Measurements from ENCODE around the gene OR4D2. TPM values are rescaled to one million over a fixed set of nuclear protein-coding genes. Genes with fewer than 3 reads are reported as not detected.

OR4D2 gene
- total RNA-seq, 5 donors from 2014 or later (not counting 1 experiment from before 2014, with no cell fraction given) = not detected

DNA sequence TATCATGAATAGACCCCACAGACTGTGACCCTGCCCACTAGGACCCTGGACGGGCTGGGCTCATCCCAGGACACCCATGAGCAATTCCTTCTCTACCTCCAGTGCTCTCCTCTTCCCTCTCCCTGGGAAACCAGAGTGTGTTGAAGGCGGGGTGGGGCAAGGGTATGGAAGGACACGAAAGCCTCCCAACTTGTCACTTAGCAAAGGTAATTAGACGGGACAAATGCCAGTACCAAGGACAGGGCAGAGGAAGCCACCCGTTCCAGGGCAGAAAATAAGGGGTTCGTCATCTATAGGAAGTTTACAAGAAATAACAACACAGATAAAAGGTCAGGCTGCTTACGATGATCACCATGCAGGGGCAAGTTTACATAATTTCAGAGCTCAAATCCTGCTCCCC, 20.9 kb downstream of the OR4D2 start:
- WGBS (ENCODE audit: insufficient coverage) = no CpG with 5 or more reads among the region's 7 CpGs
- H3K9me3 ChIP-seq = no peaks in the 10 kb centered on the region
- H3K4me1 ChIP-seq (ENCODE audit: control insufficient read depth in 1 of 2, extremely low read depth in 1 of 2, insufficient read depth in 2 of 2, low read length in 2 of 2) = no peaks in the 10 kb centered on the region
- DNase-seq (no peak), ATAC-seq (replicated peaks in 1 of 4) (no peak)
- H3K4me3 ChIP-seq (ENCODE audit: control insufficient read depth in 1 of 2, extremely low read depth in 1 of 2, low read length in 1 of 2) = no peak overlapping the region
- Mint-ChIP-seq H3K9me3 (no peaks in the 10 kb centered on the region), H3K27ac (no peak overlapping the region), H3K36me3 (no peaks in the 10 kb centered on the region), H3K4me3 (no peak overlapping the region), H3K4me1 (peaks cover 4 to 15% (median 4%) of the 10 kb centered on the region in 3 donors), H3K27me3 (peaks cover 15 to 25% of the 10 kb centered on the region in 2 donors)
- H3K27ac ChIP-seq (ENCODE audit: low read length) = no peak overlapping the region
- ChIA-PET CTCF (no interaction called here), POLR2A (interaction anchor here in 1 of 2 donors (0.5 to 0.6 kb wide), 2 partner anchors 68 to 202 kb away, joined by 3 to 4 read pairs; no protein-coding TSS in a partner anchor)
- H3K36me3 ChIP-seq (ENCODE audit: control insufficient read depth in 2 of 2, extremely low read depth in 1 of 2, insufficient read depth in 1 of 2, low read length in 1 of 2) = no peaks in the 10 kb centered on the region
- H3K27me3 ChIP-seq (replicated peaks in 1 of 2; ENCODE audit: control insufficient read depth in 2 of 2, extremely low read depth in 1 of 2, insufficient read depth in 2 of 2, low read length in 1 of 2) = peaks cover 0 to 32% of the 10 kb centered on the region in 2 experiments

DNA sequence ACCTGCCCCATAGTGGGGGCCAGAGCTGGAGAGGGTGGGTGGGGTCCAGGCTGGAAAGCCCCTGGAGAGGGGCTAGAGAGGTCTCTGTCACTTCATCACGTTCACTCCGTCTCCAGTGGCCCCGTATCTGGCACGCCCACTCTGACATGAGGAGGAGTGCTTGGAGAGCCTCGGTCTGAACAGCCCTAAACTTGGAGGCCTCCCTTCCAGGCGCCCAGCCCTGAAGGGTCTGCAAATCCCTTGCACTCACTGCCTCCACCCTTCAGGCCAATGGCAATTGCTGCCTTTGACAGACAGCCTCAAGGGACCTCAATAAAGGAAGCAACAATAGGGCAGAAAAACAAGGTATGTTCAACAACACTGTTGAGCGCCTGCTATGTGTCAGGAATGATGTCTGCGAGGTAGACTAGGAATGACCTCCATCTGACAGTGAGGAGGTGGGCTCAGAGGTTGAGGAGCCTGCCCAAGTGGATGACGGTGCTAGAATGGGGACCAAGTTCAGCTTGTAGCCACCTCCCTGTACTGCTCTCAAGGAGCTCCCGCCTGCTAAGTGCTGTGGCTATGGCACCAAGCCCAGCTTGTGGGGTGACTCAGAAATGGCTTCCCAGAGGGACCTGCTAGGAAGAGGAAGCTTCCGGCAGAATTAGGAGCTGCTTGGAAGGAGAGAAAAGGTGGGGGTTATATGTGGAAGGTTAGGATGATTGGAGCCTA, 22.8 kb downstream of the OR4D2 start:
- H3K27me3 Mint-ChIP-seq = peaks cover 15 to 25% of the 10 kb centered on the region in 2 donors
- POLR2A ChIA-PET = no interaction called here

DNA sequence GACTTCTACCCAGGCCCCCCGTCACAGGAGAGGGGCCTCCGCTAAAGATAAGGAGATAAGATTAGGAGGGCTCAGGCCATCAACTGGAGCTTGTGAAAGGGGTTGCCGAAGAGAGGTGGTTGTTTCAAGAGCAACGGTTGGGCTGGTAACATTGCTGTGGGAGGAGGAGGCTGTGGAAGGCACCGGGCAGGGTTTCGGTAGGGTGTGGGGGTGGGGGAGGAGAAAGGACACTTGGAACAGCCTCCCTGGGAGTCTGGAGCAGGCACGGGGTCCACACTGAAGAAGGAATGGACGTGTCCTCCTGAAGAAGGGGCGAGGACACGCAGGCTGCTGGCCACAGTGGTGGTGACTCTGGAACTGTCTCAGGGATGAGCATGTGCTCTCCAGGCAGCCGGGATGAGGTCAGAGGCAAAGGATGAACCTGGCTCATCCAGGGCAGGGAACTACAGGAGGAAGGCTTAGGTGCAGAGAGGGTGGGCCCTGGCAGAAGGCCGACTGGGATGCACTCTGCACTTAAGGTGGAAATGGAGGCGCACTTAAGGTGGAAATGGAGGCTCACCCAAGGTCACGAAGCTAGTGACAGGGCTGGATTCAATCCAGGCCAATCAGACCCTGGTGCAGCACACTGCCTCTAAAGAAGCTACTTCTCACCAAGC, 24.6 kb downstream of the OR4D2 start:
- ATAC-seq (replicated peaks in 1 of 4) (no peak), DNase-seq (no peak)
- Mint-ChIP-seq H3K27ac (peak overlapping the region in 1 of 2 donors; percentile 19), H3K4me1 (peaks cover 0 to 6% (median 0%) of the 10 kb centered on the region in 3 donors), H3K9me3 (no peaks in the 10 kb centered on the region), H3K27me3 (peaks cover 16 to 27% of the 10 kb centered on the region in 2 donors), H3K4me3 (no peak overlapping the region), H3K36me3 (no peaks in the 10 kb centered on the region)
- whole genome bisulfite sequencing (ENCODE audit: insufficient coverage) = 63% methylated on average over 14 of the region's 14 CpGs
- no peaks in the 10 kb centered on the region for H3K36me3 ChIP-seq (ENCODE audit: control insufficient read depth in 2 of 2, extremely low read depth in 1 of 2, insufficient read depth in 1 of 2, low read length in 1 of 2)
- no peak overlapping the region for H3K4me3 ChIP-seq (ENCODE audit: control insufficient read depth in 1 of 2, extremely low read depth in 1 of 2, low read length in 1 of 2)
- H3K4me1 ChIP-seq (ENCODE audit: control insufficient read depth in 1 of 2, extremely low read depth in 1 of 2, insufficient read depth in 2 of 2, low read length in 2 of 2) = no peaks in the 10 kb centered on the region
- no peaks in the 10 kb centered on the region for H3K9me3 ChIP-seq
- no peak overlapping the region for H3K27ac ChIP-seq (ENCODE audit: low read length)
- ChIA-PET CTCF (interaction anchor here in 1 of 2 donors (0.6 kb wide), 1 partner anchor 23 kb away, joined by 3 read pairs; no protein-coding TSS in a partner anchor), POLR2A (no interaction called here)
- H3K27me3 ChIP-seq (replicated peaks in 1 of 2; ENCODE audit: control insufficient read depth in 2 of 2, extremely low read depth in 1 of 2, insufficient read depth in 2 of 2, low read length in 1 of 2) = peaks cover 0 to 46% of the 10 kb centered on the region in 2 experiments

More for the DNA sequence above, 22.8 kb downstream of the OR4D2 start:
- Mint-ChIP-seq H3K9me3 (no peaks in the 10 kb centered on the region), H3K27ac (no peak overlapping the region), H3K4me1 (peaks cover 4 to 15% (median 4%) of the 10 kb centered on the region in 3 donors), H3K4me3 (no peak overlapping the region), H3K36me3 (no peaks in the 10 kb centered on the region)
- DNase-seq (no peak), ATAC-seq (replicated peaks in 1 of 4) (no peak)
- H3K27ac ChIP-seq (ENCODE audit: low read length) = no peak overlapping the region
- CTCF ChIA-PET = no interaction called here
- H3K36me3 ChIP-seq (ENCODE audit: control insufficient read depth in 2 of 2, extremely low read depth in 1 of 2, insufficient read depth in 1 of 2, low read length in 1 of 2) = no peaks in the 10 kb centered on the region
- H3K4me3 ChIP-seq (ENCODE audit: control insufficient read depth in 1 of 2, extremely low read depth in 1 of 2, low read length in 1 of 2) = no peak overlapping the region
- 67% methylated on average over 7 of the region's 11 CpGs for whole genome bisulfite sequencing (ENCODE audit: insufficient coverage)
- no peaks in the 10 kb centered on the region for H3K9me3 ChIP-seq
- no peaks in the 10 kb centered on the region for H3K4me1 ChIP-seq (ENCODE audit: control insufficient read depth in 1 of 2, extremely low read depth in 1 of 2, insufficient read depth in 2 of 2, low read length in 2 of 2)
- H3K27me3 ChIP-seq (replicated peaks in 1 of 2; ENCODE audit: control insufficient read depth in 2 of 2, extremely low read depth in 1 of 2, insufficient read depth in 2 of 2, low read length in 1 of 2) = peaks cover 0 to 36% of the 10 kb centered on the region in 2 experiments

GRCh38 chr17:58192612-58193011, 25.8 kb downstream of the OR4D2 start, which contains the start of gene EPX:
Gene EPX, plus strand, starts transcription at chr17:58192726. Its CDS starts 121 bp downstream, at chr17:58192847.
- peaks cover 0 to 6% (median 0%) of the 10 kb centered on the region in 3 donors for H3K4me1 Mint-ChIP-seq
- ChIA-PET POLR2A (no interaction called here), CTCF (no interaction called here)
- ATAC-seq (replicated peaks in 1 of 4) (no peak), DNase-seq (no peak)
- no peaks in the 10 kb centered on the region for H3K36me3 Mint-ChIP-seq
- H3K27ac ChIP-seq (ENCODE audit: low read length) = no peak within 1 kb of the TSS
- no peak within 1 kb of the TSS for H3K4me3 ChIP-seq (ENCODE audit: control insufficient read depth in 1 of 2, extremely low read depth in 1 of 2, low read length in 1 of 2)
- H3K9me3 Mint-ChIP-seq = no peaks in the 10 kb centered on the region
- WGBS (ENCODE audit: insufficient coverage) = 56% methylated on average over 5 of the region's 6 CpGs
- peaks cover 24 to 35% of the 10 kb centered on the region in 2 donors for H3K27me3 Mint-ChIP-seq
- H3K27me3 ChIP-seq (replicated peaks in 1 of 2; ENCODE audit: control insufficient read depth in 2 of 2, extremely low read depth in 1 of 2, insufficient read depth in 2 of 2, low read length in 1 of 2) = peaks cover 0 to 49% of the 10 kb centered on the region in 2 experiments
- H3K9me3 ChIP-seq = no peaks in the 10 kb centered on the region
- no peaks in the 10 kb centered on the region for H3K36me3 ChIP-seq (ENCODE audit: control insufficient read depth in 2 of 2, extremely low read depth in 1 of 2, insufficient read depth in 1 of 2, low read length in 1 of 2)
- no peak within 1 kb of the TSS for H3K4me3 Mint-ChIP-seq
- H3K4me1 ChIP-seq (ENCODE audit: control insufficient read depth in 1 of 2, extremely low read depth in 1 of 2, insufficient read depth in 2 of 2, low read length in 2 of 2) = no peaks in the 10 kb centered on the region
- H3K27ac Mint-ChIP-seq = no peak within 1 kb of the TSS

DNA sequence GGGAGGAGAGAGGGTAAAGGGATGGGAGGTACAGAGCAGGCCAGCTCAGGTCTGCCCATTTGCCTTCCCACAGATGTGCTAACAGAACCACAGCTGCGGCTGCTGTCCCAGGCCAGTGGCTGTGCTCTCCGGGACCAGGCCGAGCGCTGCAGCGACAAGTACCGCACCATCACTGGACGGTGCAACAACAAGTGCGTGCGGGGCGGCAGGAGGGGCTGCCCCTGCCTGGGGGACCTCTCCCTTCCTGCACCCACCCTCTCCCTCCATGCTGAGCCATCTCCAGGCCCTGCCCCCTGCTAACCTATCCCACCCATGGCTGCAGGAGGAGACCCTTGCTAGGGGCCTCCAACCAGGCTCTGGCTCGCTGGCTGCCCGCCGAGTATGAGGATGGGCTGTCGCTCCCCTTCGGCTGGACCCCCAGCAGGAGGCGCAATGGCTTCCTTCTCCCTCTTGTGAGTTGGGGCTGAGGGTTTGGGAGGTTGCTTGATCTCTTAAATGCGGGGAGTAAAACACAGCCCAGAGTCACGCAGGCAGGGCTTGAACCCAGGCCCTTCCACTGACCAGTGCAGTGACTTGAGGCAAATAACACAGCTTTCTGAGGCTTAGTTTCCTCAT, 27.0 kb downstream of the OR4D2 start:
- Histone ChIP-seq H3K4me1 (ENCODE audit: control insufficient read depth in 1 of 2, extremely low read depth in 1 of 2, insufficient read depth in 2 of 2, low read length in 2 of 2) (no peaks in the 10 kb centered on the region), H3K9me3 (no peaks in the 10 kb centered on the region), H3K27ac (ENCODE audit: low read length) (no peak overlapping the region), H3K4me3 (ENCODE audit: control insufficient read depth in 1 of 2, extremely low read depth in 1 of 2, low read length in 1 of 2) (no peak overlapping the region), H3K36me3 (ENCODE audit: control insufficient read depth in 2 of 2, extremely low read depth in 1 of 2, insufficient read depth in 1 of 2, low read length in 1 of 2) (no peaks in the 10 kb centered on the region), H3K27me3 (replicated peaks in 1 of 2; ENCODE audit: control insufficient read depth in 2 of 2, extremely low read depth in 1 of 2, insufficient read depth in 2 of 2, low read length in 1 of 2) (peaks cover 0 to 51% of the 10 kb centered on the region in 2 experiments)
- WGBS (ENCODE audit: insufficient coverage) = 81% methylated on average over 14 of the region's 18 CpGs
- Mint-ChIP-seq H3K4me3 (no peak overlapping the region), H3K27ac (no peak overlapping the region), H3K36me3 (no peaks in the 10 kb centered on the region), H3K4me1 (peaks cover 0 to 6% (median 0%) of the 10 kb centered on the region in 3 donors), H3K27me3 (peaks cover 25 to 42% of the 10 kb centered on the region in 2 donors), H3K9me3 (no peaks in the 10 kb centered on the region)
- DNase-seq (no peak), ATAC-seq (replicated peaks in 1 of 4) (no peak)
- ChIA-PET CTCF (interaction anchor here in 1 of 2 donors (0.7 kb wide), 1 partner anchor 16 kb away, joined by 3 read pairs; no protein-coding TSS in a partner anchor), POLR2A (no interaction called here)

DNA sequence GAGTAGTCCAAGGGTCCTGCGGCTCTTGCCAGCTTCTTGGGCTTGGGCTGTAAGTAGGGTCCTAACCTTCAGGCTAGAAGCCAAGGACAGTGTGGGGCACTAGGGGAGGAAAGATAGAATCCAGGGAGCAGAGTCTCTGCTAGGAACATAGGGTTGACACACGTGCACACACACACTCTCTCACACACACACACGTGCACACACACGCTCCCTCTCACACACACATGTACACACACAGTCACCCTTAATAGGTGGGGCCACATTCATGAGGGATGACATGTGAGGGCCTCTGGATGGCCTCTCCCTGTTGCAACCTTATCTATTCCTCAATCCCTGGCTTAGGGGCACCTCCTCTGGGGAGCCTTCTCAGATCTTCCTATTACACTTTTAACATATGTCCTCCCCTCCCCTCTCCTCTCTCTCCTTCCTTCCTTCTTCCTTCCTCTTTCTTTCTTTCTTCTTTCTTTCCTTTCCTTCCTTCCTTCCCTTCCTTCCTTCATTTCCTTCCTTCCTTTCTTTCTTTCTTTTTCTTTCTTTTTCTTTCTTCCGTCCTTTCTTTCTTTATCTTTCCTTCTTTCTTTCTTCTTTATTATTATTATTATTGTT, 28.8 kb downstream of the OR4D2 start:
- no peaks in the 10 kb centered on the region for H3K36me3 Mint-ChIP-seq
- H3K9me3 Mint-ChIP-seq = no peaks in the 10 kb centered on the region
- Histone ChIP-seq H3K36me3 (ENCODE audit: control insufficient read depth in 2 of 2, extremely low read depth in 1 of 2, insufficient read depth in 1 of 2, low read length in 1 of 2) (no peaks in the 10 kb centered on the region), H3K27me3 (replicated peaks in 1 of 2; ENCODE audit: control insufficient read depth in 2 of 2, extremely low read depth in 1 of 2, insufficient read depth in 2 of 2, low read length in 1 of 2) (peaks cover 0 to 54% of the 10 kb centered on the region in 2 experiments), H3K27ac (ENCODE audit: low read length) (no peak overlapping the region), H3K4me3 (ENCODE audit: control insufficient read depth in 1 of 2, extremely low read depth in 1 of 2, low read length in 1 of 2) (no peak overlapping the region), H3K4me1 (ENCODE audit: control insufficient read depth in 1 of 2, extremely low read depth in 1 of 2, insufficient read depth in 2 of 2, low read length in 2 of 2) (no peaks in the 10 kb centered on the region), H3K9me3 (no peaks in the 10 kb centered on the region)
- H3K4me3 Mint-ChIP-seq = no peak overlapping the region
- DNase-seq (no peak), ATAC-seq (replicated peaks in 1 of 4) (no peak)
- 76% methylated on average over 3 of the region's 5 CpGs for WGBS (ENCODE audit: insufficient coverage)
- peaks cover 20 to 46% of the 10 kb centered on the region in 2 donors for H3K27me3 Mint-ChIP-seq
- CTCF ChIA-PET = no interaction called here
- peaks cover 2 to 6% (median 3%) of the 10 kb centered on the region in 3 donors for H3K4me1 Mint-ChIP-seq
- no peak overlapping the region for H3K27ac Mint-ChIP-seq
- POLR2A ChIA-PET = no interaction called here

All from T-cell (primary cell).